Measurements from ENCODE around the gene ZNF318.
"Not testable (repeated sequence)": the region's sequence is repeated elsewhere in the genome, so short reads cannot be mapped to it uniquely, and the experiment has no call there.

The ZNF318 gene

GRCh38 chr6:43393602-43394001, 24.2 kb upstream of the ZNF318 start:
- H3K79me2 ChIP-seq (ENCODE audit: insufficient read depth, low read length) = no peaks in the 10 kb centered on the region
- TF ChIP-seq CTCF (IDR thresholded peaks at IDR 0.05; ENCODE audit: borderline replicate concordance, extremely low read depth, low read length, poor library complexity, severe bottlenecking) (no peak), EZH2 (IDR thresholded peaks at IDR 0.05; ENCODE audit: borderline replicate concordance, low read depth, low read length, severe bottlenecking) (no peak)
- H2AFZ ChIP-seq (ENCODE audit: low read depth, low read length) = no peak overlapping the region

GRCh38 chr6:43393133-43393532, 23.7 kb upstream of the ZNF318 start:
- H3K9me3 ChIP-seq (ENCODE audit: insufficient read depth, low read length, severe bottlenecking); H2AFZ ChIP-seq (ENCODE audit: low read depth, low read length); H3K27ac ChIP-seq (ENCODE audit: low read length); DNase-seq; H3K4me2 ChIP-seq (ENCODE audit: insufficient read depth, low read length); H3K4me3 ChIP-seq (ENCODE audit: low read depth in 1 of 2, low read length in 2 of 2); ATAC-seq (ENCODE audit: insufficient read depth, low read depth); H3K36me3 ChIP-seq (ENCODE audit: insufficient read depth, low read length); H4K20me1 ChIP-seq (ENCODE audit: insufficient read depth, low read length); H3K9ac ChIP-seq (ENCODE audit: low read depth, low read length); H3K79me2 ChIP-seq (ENCODE audit: insufficient read depth, low read length): not testable (repeated sequence)
- Histone ChIP-seq H3K4me1 (ENCODE audit: insufficient read depth, low read length) (peaks cover 12% of the 10 kb centered on the region; the same call in 1 of the 2 replicates), H3K27me3 (ENCODE audit: insufficient read depth, low read length, poor library complexity) (peaks cover 35% of the 10 kb centered on the region)

More at GRCh38 chr6:43393602-43394001, 24.2 kb upstream of the ZNF318 start:
- Histone ChIP-seq H3K4me1 (ENCODE audit: insufficient read depth, low read length) (peaks cover 12% of the 10 kb centered on the region; the same call in 1 of the 2 replicates), H3K27ac (ENCODE audit: low read length) (no peak overlapping the region), H3K36me3 (ENCODE audit: insufficient read depth, low read length) (no peaks in the 10 kb centered on the region), H3K4me3 (ENCODE audit: low read depth in 1 of 2, low read length in 2 of 2) (no peak overlapping the region), H4K20me1 (ENCODE audit: insufficient read depth, low read length) (no peaks in the 10 kb centered on the region; the same call in 1 of the 2 replicates), H3K4me2 (ENCODE audit: insufficient read depth, low read length) (no peak overlapping the region), H3K9me3 (ENCODE audit: insufficient read depth, low read length, severe bottlenecking) (no peaks in the 10 kb centered on the region), H3K27me3 (ENCODE audit: insufficient read depth, low read length, poor library complexity) (peaks cover 35% of the 10 kb centered on the region), H3K9ac (ENCODE audit: low read depth, low read length) (no peak overlapping the region)
- DNase-seq (no peak), ATAC-seq (ENCODE audit: insufficient read depth, low read depth) (no peak)

GRCh38 chr6:43391440-43392031, 22.1 kb upstream of the ZNF318 start:
- Histone ChIP-seq H3K79me2 (ENCODE audit: insufficient read depth, low read length) (no peaks in the 10 kb centered on the region), H3K27ac (ENCODE audit: low read length) (no peak overlapping the region), H3K9ac (ENCODE audit: low read depth, low read length) (no peak overlapping the region), H3K4me3 (ENCODE audit: low read depth in 1 of 2, low read length in 2 of 2) (no peak overlapping the region), H3K4me1 (ENCODE audit: insufficient read depth, low read length) (peaks cover 12% of the 10 kb centered on the region; the same call in 1 of the 2 replicates), H3K4me2 (ENCODE audit: insufficient read depth, low read length) (no peak overlapping the region), H3K9me3 (ENCODE audit: insufficient read depth, low read length, severe bottlenecking) (no peaks in the 10 kb centered on the region), H3K27me3 (ENCODE audit: insufficient read depth, low read length, poor library complexity) (peaks cover 35% of the 10 kb centered on the region), H3K36me3 (ENCODE audit: insufficient read depth, low read length) (no peaks in the 10 kb centered on the region), H4K20me1 (ENCODE audit: insufficient read depth, low read length) (no peaks in the 10 kb centered on the region; the same call in 1 of the 2 replicates), H2AFZ (ENCODE audit: low read depth, low read length) (no peak overlapping the region)
- DNase-seq (peak; percentile 47), ATAC-seq (ENCODE audit: insufficient read depth, low read depth) (peak; percentile 78)
- no peak for TF ChIP-seq CTCF (IDR thresholded peaks at IDR 0.05; ENCODE audit: borderline replicate concordance, extremely low read depth, low read length, poor library complexity, severe bottlenecking)
- no peak for TF ChIP-seq EZH2 (IDR thresholded peaks at IDR 0.05; ENCODE audit: borderline replicate concordance, low read depth, low read length, severe bottlenecking)

- not testable (repeated sequence) for H3K9ac ChIP-seq (ENCODE audit: low read depth, low read length); H4K20me1 ChIP-seq (ENCODE audit: insufficient read depth, low read length); H3K9me3 ChIP-seq (ENCODE audit: insufficient read depth, low read length, severe bottlenecking); H3K36me3 ChIP-seq (ENCODE audit: insufficient read depth, low read length); H3K4me3 ChIP-seq (ENCODE audit: low read depth in 1 of 2, low read length in 2 of 2); H3K79me2 ChIP-seq (ENCODE audit: insufficient read depth, low read length); H3K27ac ChIP-seq (ENCODE audit: low read length); H2AFZ ChIP-seq (ENCODE audit: low read depth, low read length); ATAC-seq (ENCODE audit: insufficient read depth, low read depth); H3K4me2 ChIP-seq (ENCODE audit: insufficient read depth, low read length); DNase-seq
- Histone ChIP-seq H3K27me3 (ENCODE audit: insufficient read depth, low read length, poor library complexity) (peaks cover 35% of the 10 kb centered on the region), H3K4me1 (ENCODE audit: insufficient read depth, low read length) (peaks cover 12% of the 10 kb centered on the region; the same call in 1 of the 2 replicates)
Observed at GRCh38 chr6:43390753-43391439, 21.4 kb upstream of the ZNF318 start.
